ENCODE results near the gene EXOSC10. TPM values are rescaled to one million over a fixed set of nuclear protein-coding genes. Genes with fewer than 3 reads are reported as not detected.
A peak's percentile ranks its signal among the peaks of the same experiment; 100 is the strongest.

The EXOSC10 gene
- total RNA-seq, 1 donor from 2014 or later: 104 TPM

GRCh38 chr1:11134251-11134897, 34.7 kb upstream of the EXOSC10 start:
- Mint-ChIP-seq H3K36me3 (ENCODE audit: insufficient read depth) (peaks cover 22% of the 10 kb centered on the region), H3K27ac (no peak overlapping the region), H3K9me3 (ENCODE audit: low read depth) (no peaks in the 10 kb centered on the region), H3K27me3 (no peaks in the 10 kb centered on the region), H3K4me3 (ENCODE audit: low read depth) (no peak overlapping the region), H3K4me1 (ENCODE audit: low read depth) (no peaks in the 10 kb centered on the region)
- no peak for TF ChIP-seq CTCF (IDR thresholded peaks at IDR 0.05; ENCODE audit: unreplicated experiment)
- DNase-seq (ENCODE audit: low spot score, unreplicated experiment): no peak

- no peak overlapping the region for H3K27ac Mint-ChIP-seq
- DNase-seq (ENCODE audit: low spot score, unreplicated experiment): no peak
- no peak for TF ChIP-seq CTCF (IDR thresholded peaks at IDR 0.05; ENCODE audit: unreplicated experiment)
- no peaks in the 10 kb centered on the region for H3K27me3 Mint-ChIP-seq
- peaks cover 22% of the 10 kb centered on the region for H3K36me3 Mint-ChIP-seq (ENCODE audit: insufficient read depth)
- H3K4me3 Mint-ChIP-seq (ENCODE audit: low read depth): no peak overlapping the region
- H3K9me3 Mint-ChIP-seq (ENCODE audit: low read depth): no peaks in the 10 kb centered on the region
- no peaks in the 10 kb centered on the region for H3K4me1 Mint-ChIP-seq (ENCODE audit: low read depth)
Measured at GRCh38 chr1:11132563-11133293, 33.1 kb upstream of the EXOSC10 start.

GRCh38 chr1:11131816-11132215, 32.1 kb upstream of the EXOSC10 start:
- Mint-ChIP-seq H3K36me3 (ENCODE audit: insufficient read depth) (peaks cover 27% of the 10 kb centered on the region), H3K27me3 (no peaks in the 10 kb centered on the region), H3K4me1 (ENCODE audit: low read depth) (no peaks in the 10 kb centered on the region), H3K9me3 (ENCODE audit: low read depth) (no peaks in the 10 kb centered on the region), H3K27ac (no peak overlapping the region), H3K4me3 (ENCODE audit: low read depth) (no peak overlapping the region)
- no peak for TF ChIP-seq CTCF (IDR thresholded peaks at IDR 0.05; ENCODE audit: unreplicated experiment)
- DNase-seq (ENCODE audit: low spot score, unreplicated experiment): no peak

- H3K9me3 Mint-ChIP-seq (ENCODE audit: low read depth): no peaks in the 10 kb centered on the region
- no peak for TF ChIP-seq CTCF (IDR thresholded peaks at IDR 0.05; ENCODE audit: unreplicated experiment)
- no peak overlapping the region for H3K4me3 Mint-ChIP-seq (ENCODE audit: low read depth)
- peaks cover 31% of the 10 kb centered on the region for H3K36me3 Mint-ChIP-seq (ENCODE audit: insufficient read depth)
- DNase-seq (ENCODE audit: low spot score, unreplicated experiment): no peak
- no peaks in the 10 kb centered on the region for H3K4me1 Mint-ChIP-seq (ENCODE audit: low read depth)
- no peaks in the 10 kb centered on the region for H3K27me3 Mint-ChIP-seq
- H3K27ac Mint-ChIP-seq: no peak overlapping the region
Measured at GRCh38 chr1:11130406-11130805, 30.7 kb upstream of the EXOSC10 start.

- DNase-seq (ENCODE audit: low spot score, unreplicated experiment): no peak
- Mint-ChIP-seq H3K27me3 (no peaks in the 10 kb centered on the region), H3K9me3 (ENCODE audit: low read depth) (no peaks in the 10 kb centered on the region), H3K36me3 (ENCODE audit: insufficient read depth) (peaks cover 33% of the 10 kb centered on the region), H3K4me3 (ENCODE audit: low read depth) (no peak overlapping the region), H3K27ac (peak overlapping the region; percentile 31), H3K4me1 (ENCODE audit: low read depth) (no peaks in the 10 kb centered on the region)
- no peak for TF ChIP-seq CTCF (IDR thresholded peaks at IDR 0.05; ENCODE audit: unreplicated experiment)
Measured at GRCh38 chr1:11129649-11130390, 30.2 kb upstream of the EXOSC10 start.

Data from progenitor cell of endocrine pancreas (in vitro differentiated cells).